ENCODE measurements around the gene FAM78B.

GRCh38 chr1:166086113-166086883, 80.5 kb downstream of the FAM78B start:
- TF ChIP-seq CTCF (IDR thresholded peaks at IDR 0.05) (no peak), POLR2A (IDR thresholded peaks at IDR 0.05) (no peak)

All from heart left ventricle (tissue), 13 donors.